GM12872 (cell line): Measurements from ENCODE around the gene IRAK1.

Experiments used
- TF ChIP-seq, protein P1 (sequence below): IDR thresholded peaks from 3 replicates; pipeline ENCODE4 v1.5.1; 2011; ENCODE audit warnings: low read depth, mild to moderate bottlenecking, low read length, moderate library complexity; ENCODE audit not compliant: insufficient read depth

Gene IRAK1

DNA sequence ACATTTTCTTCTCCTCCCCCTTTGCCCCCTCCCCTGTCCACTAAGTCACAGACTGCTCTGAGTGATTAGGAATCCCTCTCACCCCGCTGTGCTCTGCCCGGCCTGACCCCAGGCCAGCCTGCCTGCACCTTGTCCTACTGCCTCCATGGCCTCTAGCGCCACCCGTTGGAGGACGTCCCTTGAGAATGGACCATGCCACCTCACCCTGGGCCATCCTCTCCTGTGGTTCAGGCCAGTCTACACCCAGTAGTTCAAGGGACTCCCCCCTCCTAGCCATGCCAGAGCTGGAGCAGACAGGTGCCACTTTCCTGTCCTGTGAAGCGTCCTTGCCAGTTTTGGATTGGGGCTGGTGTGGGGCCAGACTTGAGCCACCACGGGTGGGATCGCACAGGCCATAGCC, 9.7 kb upstream of the IRAK1 start:
- TF ChIP-seq, protein P1, sequence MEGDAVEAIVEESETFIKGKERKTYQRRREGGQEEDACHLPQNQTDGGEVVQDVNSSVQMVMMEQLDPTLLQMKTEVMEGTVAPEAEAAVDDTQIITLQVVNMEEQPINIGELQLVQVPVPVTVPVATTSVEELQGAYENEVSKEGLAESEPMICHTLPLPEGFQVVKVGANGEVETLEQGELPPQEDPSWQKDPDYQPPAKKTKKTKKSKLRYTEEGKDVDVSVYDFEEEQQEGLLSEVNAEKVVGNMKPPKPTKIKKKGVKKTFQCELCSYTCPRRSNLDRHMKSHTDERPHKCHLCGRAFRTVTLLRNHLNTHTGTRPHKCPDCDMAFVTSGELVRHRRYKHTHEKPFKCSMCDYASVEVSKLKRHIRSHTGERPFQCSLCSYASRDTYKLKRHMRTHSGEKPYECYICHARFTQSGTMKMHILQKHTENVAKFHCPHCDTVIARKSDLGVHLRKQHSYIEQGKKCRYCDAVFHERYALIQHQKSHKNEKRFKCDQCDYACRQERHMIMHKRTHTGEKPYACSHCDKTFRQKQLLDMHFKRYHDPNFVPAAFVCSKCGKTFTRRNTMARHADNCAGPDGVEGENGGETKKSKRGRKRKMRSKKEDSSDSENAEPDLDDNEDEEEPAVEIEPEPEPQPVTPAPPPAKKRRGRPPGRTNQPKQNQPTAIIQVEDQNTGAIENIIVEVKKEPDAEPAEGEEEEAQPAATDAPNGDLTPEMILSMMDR, result 0 out of 3 replicates have a peak, but pooled peaks have one; percentile 9

DNA sequence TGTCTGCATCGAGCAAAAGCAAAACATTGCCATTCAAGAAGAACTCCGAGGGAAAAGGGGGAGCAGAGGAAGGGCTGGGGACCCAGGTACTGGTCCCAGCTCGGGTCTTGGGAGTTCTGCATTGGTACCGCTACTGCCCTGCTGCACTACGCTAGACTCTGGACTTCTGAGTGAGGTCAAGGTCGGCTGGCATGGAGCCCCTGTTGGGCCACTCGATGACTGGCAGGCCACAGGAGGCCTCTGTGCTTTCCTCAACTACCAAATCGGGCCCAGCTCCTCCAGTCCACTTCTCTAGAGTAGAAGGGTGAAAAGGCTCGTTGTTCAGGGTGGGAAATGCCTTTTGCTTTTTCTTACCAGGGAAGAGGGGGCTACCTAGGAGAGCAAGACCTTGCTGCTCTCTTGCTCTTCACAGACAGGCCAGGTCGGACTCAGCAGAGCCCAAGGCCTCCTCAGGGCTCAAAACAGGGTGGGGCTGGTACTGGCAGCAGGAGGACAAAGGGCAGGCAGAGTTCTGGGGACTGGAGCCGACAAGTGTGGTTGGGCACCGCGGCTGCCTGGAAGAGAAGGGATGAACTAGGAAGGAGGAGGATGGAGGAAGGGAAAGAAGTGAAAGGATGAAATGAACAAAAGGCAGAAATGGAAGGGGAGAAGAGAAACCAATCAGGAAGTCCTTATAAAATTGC, 8.9 kb upstream of the IRAK1 start:
- TF ChIP-seq, protein P1, result no peak

DNA sequence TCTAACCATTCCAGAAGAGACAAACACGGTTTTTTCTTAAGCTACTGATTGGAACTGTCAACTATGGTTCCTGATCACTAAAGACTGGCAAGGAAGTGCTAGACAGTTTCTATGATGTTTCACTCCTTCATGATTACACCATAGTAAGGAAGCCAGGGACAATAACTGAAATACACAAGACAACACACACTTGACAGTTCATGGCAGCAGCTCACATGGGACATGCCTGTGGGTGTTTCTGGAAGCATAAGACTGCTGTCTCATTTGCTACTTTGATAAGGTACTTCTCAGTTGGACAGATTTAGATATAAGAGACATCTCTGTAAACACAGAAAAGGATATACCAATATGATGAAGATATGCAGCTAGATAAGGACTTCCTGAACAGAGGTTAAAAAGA, 8.3 kb upstream of the IRAK1 start:
- TF ChIP-seq, protein P1, result no peak

DNA sequence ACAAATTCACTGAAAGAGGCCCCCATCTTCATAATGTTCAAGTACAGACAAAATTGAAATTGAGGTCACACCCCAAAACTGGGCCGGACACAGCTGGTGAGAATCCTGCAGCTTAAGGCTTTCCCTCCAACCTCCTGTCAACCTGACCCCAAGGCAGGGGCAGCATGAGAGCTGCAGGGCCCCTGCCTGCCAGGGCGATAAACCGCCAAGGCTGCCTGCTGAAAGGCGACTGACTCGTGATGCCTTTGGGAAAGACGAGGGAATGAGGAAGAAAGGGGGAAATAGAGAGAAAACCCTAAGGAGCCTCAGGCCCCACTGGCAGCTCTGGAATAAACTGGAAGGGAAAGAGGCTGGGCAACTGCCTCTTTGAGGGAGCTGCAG, 7.3 kb upstream of the IRAK1 start:
- TF ChIP-seq, protein P1, result no peak

DNA sequence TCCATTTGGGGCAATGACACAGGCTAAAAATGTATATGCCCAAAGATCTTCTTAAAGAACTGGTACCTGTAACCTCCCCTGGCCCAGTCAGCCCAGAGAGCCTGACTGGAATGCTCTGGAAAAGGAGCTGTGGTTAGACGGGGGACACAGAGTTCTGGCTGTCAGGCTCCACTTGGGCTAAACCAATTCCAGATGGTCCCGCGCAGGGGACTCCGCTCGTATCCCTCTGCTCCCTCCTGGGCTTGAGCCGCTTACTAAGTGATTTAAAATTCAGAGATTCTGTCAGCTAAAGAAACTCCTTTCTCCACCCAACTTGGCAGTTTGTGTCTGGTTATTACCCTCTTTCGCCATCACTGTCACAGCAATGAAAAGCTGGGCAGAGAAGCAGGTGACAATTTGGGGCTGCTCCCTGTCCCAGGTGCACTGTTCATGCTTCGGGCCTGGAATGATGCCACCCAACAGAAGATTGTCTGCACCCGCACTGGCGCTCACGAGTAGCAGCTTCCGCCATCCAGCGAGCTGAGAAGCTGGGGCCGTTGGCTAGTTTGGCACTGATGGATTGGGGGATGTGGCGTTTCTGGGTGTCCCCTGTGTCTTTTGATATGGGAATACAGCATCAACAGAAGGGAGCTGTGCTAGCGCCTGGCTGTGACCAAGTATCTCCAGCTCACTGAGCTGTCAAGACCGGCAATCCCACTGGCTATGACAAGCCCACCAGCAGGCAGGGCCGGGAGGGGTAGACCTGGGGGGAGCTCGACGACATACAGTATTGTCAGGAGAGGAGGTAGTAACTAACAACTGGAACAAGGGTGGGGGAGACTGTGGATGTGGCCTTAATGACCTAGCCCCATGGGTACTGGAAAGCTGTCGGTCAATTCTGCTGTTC, 6.7 kb upstream of the IRAK1 start:
- TF ChIP-seq, protein P1, result no peak

DNA sequence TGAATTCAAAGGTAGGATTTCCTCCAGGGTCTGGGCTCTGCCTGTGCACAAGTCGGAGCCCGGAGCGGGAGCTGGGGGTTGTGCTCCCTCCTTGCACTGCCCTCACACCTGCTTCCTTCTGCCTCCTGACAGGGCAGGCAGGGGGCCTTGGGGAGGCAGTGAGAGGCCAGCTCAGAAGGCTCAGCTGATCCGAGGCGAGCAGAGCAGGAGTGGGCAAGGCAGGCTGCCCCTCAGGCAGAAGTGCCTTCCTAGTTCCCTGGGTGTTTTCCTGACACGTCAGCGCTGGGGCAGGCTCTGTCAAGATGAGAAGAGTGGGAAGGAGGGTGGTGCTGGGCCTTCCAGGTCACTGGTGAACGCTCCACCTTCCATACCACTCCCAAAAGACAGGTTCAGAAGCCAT, 5.5 kb upstream of the IRAK1 start:
- TF ChIP-seq, protein P1, result no peak

DNA sequence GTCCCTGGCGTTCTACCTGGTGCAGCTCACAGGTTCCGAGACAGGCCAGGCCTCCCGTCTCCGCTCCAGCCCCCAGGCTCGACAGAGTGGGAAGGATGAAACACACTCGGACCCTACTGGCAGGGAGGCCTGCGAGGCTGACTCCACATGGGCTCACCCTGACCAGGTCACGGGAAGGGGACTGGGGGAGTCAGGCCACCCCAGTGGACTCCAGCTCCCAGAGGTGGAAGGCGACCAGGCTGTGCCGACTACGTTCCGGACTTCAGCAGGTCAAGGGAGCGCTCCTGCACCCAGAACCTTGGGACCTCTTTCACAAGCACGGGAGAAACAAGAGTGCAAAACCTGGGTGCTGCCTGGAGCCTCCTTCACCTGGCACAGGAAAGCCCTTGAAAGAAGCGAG, 4.6 kb upstream of the IRAK1 start:
- TF ChIP-seq, protein P1, result no peak
